Ishikawa (cell line): ENCODE measurements around the gene MEGF6.

Source experiments
- CEBPB ChIP-seq: IDR thresholded peaks from 2 replicates; pipeline ENCODE4 v1.6.1; 2012
- CREB1 ChIP-seq: IDR thresholded peaks from 2 replicates; pipeline ENCODE4 v1.6.1; 2012; ENCODE audit warnings: low read depth
- EGR1 ChIP-seq: IDR thresholded peaks from 2 replicates; pipeline ENCODE4 v1.6.1; 2012
- EP300 ChIP-seq: IDR thresholded peaks from 2 replicates; pipeline ENCODE4 v1.6.1; 2012; ENCODE audit warnings: borderline replicate concordance
- FOXM1 ChIP-seq: IDR thresholded peaks from 2 replicates; pipeline ENCODE4 v1.6.1; 2012; ENCODE audit warnings: low read depth, borderline replicate concordance
- NFIC ChIP-seq: IDR thresholded peaks from 2 replicates; pipeline ENCODE4 v1.6.1; 2012
- RAD21 ChIP-seq: IDR thresholded peaks from 2 replicates; pipeline ENCODE4 v1.6.1; 2012; ENCODE audit warnings: low read depth
- TAF1 ChIP-seq: IDR thresholded peaks from 2 replicates; pipeline ENCODE4 v1.6.1; 2012; ENCODE audit warnings: low read depth, mild to moderate bottlenecking
- TF ChIP-seq, protein P1 (sequence below): IDR thresholded peaks from 2 replicates; pipeline ENCODE4 v1.6.1; 2012
- TF ChIP-seq, protein P2 (sequence below): IDR thresholded peaks from 2 replicates; pipeline ENCODE4 v1.6.1; 2012; ENCODE audit warnings: low read depth, mild to moderate bottlenecking

GRCh38 chr1:3523980-3524379, 87.3 kb downstream of the MEGF6 start:
- TF ChIP-seq TAF1 (no peak), FOXM1 (no peak), RAD21 (no peak), CEBPB (no peak), NFIC (no peak), CREB1 (no peak), EGR1 (no peak), EP300 (no peak)
- TF ChIP-seq, protein P1, sequence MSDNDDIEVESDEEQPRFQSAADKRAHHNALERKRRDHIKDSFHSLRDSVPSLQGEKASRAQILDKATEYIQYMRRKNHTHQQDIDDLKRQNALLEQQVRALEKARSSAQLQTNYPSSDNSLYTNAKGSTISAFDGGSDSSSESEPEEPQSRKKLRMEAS = no peak
- TF ChIP-seq, protein P2, sequence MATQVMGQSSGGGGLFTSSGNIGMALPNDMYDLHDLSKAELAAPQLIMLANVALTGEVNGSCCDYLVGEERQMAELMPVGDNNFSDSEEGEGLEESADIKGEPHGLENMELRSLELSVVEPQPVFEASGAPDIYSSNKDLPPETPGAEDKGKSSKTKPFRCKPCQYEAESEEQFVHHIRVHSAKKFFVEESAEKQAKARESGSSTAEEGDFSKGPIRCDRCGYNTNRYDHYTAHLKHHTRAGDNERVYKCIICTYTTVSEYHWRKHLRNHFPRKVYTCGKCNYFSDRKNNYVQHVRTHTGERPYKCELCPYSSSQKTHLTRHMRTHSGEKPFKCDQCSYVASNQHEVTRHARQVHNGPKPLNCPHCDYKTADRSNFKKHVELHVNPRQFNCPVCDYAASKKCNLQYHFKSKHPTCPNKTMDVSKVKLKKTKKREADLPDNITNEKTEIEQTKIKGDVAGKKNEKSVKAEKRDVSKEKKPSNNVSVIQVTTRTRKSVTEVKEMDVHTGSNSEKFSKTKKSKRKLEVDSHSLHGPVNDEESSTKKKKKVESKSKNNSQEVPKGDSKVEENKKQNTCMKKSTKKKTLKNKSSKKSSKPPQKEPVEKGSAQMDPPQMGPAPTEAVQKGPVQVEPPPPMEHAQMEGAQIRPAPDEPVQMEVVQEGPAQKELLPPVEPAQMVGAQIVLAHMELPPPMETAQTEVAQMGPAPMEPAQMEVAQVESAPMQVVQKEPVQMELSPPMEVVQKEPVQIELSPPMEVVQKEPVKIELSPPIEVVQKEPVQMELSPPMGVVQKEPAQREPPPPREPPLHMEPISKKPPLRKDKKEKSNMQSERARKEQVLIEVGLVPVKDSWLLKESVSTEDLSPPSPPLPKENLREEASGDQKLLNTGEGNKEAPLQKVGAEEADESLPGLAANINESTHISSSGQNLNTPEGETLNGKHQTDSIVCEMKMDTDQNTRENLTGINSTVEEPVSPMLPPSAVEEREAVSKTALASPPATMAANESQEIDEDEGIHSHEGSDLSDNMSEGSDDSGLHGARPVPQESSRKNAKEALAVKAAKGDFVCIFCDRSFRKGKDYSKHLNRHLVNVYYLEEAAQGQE = no peak
